HCT116 (cell line): Measurements from ENCODE around the gene PSME4. TPM values are rescaled to one million over a fixed set of nuclear protein-coding genes. Genes with fewer than 3 reads are reported as not detected.

Experiments
- ATAC-seq: fragments of 200-7000 bp; cut with Tn5 transposase; 2 replicates; pipeline ENCODE4 v1.9.1; 2020; ENCODE audit warnings: mild to moderate bottlenecking, moderate library complexity
- BruUV-seq: library from RNA; stranded (reverse); fragments of 400-500 nt; replicated peaks from 2 replicates; lab custom pipeline; 2021; lab: Mats Ljungman, UMichigan
- CTCF ChIA-PET: fragments of 300-600 bp; sonication (Branson Sonifier 250); formaldehyde crosslinking; loops from one replicate; lab custom pipeline; 2021; ENCODE audit warnings: antibody characterized with exemption; lab: Charles Lee
- POLR2A ChIA-PET: fragments of 300-600, 350-600 bp; sonication (Branson Sonifier 250); formaldehyde crosslinking; loops from one replicate; lab custom pipeline; 2021; ENCODE audit warnings: antibody characterized with exemption; lab: Charles Lee
- RAD21 ChIA-PET, 2 experiments: fragments of 300-600 bp; sonication (Branson Sonifier 250); formaldehyde crosslinking; loops; one replicate each; lab custom pipeline; 2023; ENCODE audit warnings: low total read pairs in 2 of 2; ENCODE audit not compliant: uncharacterized antibody in 2 of 2, unreplicated experiment in 2 of 2, low non-redundant PET in 1 of 2; lab: Charles Lee
- DNase-seq: peaks from one replicate; pipeline ENCODE4 v3.0.0-alpha.2; 2010; ENCODE audit warnings: low read depth, low spot score
- H2AFZ ChIP-seq: fragments of 200-600 bp; shearing (Covaris generic), sonication (generic); 2 replicates; pipeline ENCODE4 v1.6.1; 2017; ENCODE audit warnings: low read depth, mixed run types, mixed read lengths, antibody characterized with exemption, low read length; ENCODE audit not compliant: poor library complexity, severe bottlenecking
- H3K27ac ChIP-seq: 2 replicates; pipeline ENCODE4 v1.5.1; 2012; ENCODE audit warnings: low read depth, low read length
- H3K27me3 ChIP-seq: fragments of 200-600 bp; sonication (generic); 2 replicates; pipeline ENCODE4 v1.6.1; 2016; ENCODE audit warnings: mixed run types, low read length, mixed read lengths; ENCODE audit not compliant: insufficient read depth
- H3K36me3 ChIP-seq, 2 experiments: fragments of 200-500 bp in 1 of 2; fragments of 200-600 bp in 1 of 2; sonication (Bioruptor generic) in 1 of 2; sonication (generic) in 1 of 2; 2 replicates each; pipeline versions ENCODE4 v1.5.1 to v1.6.1; 2014 to 2016; ENCODE audit warnings: low read length in 2 of 2, inconsistent platforms in 1 of 2, mixed read lengths in 1 of 2, mixed run types in 1 of 2; ENCODE audit not compliant: insufficient read depth in 2 of 2, control insufficient read depth in 1 of 2
- H3K4me1 ChIP-seq, 2 experiments: fragments of 200-600 bp in 1 of 2; sonication (generic) in 1 of 2; 2 replicates each; pipeline versions ENCODE4 v1.5.1 to v1.6.1; 2012 to 2017; ENCODE audit warnings: low read length in 2 of 2, inconsistent platforms in 1 of 2, mild to moderate bottlenecking in 1 of 2, mixed read lengths in 1 of 2, mixed run types in 1 of 2, moderate library complexity in 1 of 2; ENCODE audit not compliant: insufficient read depth in 2 of 2, control insufficient read depth in 1 of 2
- H3K4me2 ChIP-seq: fragments of 200-600 bp; sonication (generic); 2 replicates; pipeline ENCODE4 v1.6.1; 2017; ENCODE audit warnings: mixed run types, low read length, mixed read lengths
- H3K4me3 ChIP-seq, 2 experiments: fragments of 200-600 bp in 1 of 2; sonication (generic) in 1 of 2; replicated peaks in 1 of 2; 2 replicates each; pipeline ENCODE4 v1.5.1; 2011 to 2016; ENCODE audit warnings: low read length in 2 of 2, control low read depth in 1 of 2, low read depth in 1 of 2, mild to moderate bottlenecking in 1 of 2, mixed read lengths in 1 of 2, mixed run types in 1 of 2
- H3K79me2 ChIP-seq: fragments of 200-600 bp; sonication (generic); 2 replicates; pipeline ENCODE4 v1.6.1; 2017; ENCODE audit warnings: mild to moderate bottlenecking, mixed run types, low read length, moderate library complexity, mixed read lengths; ENCODE audit not compliant: insufficient read depth
- H3K9ac ChIP-seq: fragments of 200-600 bp; sonication (generic); 2 replicates; pipeline ENCODE4 v1.6.1; 2016; ENCODE audit warnings: low read length, mixed read lengths
- H3K9me2 ChIP-seq: fragments of 200-600 bp; sonication (generic), shearing (Covaris generic); 2 replicates; pipeline ENCODE4 v1.6.1; 2017; ENCODE audit warnings: mixed run types, mild to moderate bottlenecking, moderate library complexity; ENCODE audit not compliant: insufficient read depth
- H3K9me3 ChIP-seq, 2 experiments: fragments of 200-500 bp in 1 of 2; fragments of 200-600 bp in 1 of 2; sonication (Bioruptor generic) in 1 of 2; sonication (generic) in 1 of 2; 2 replicates each; pipeline ENCODE4 v1.6.1; 2014 to 2017; ENCODE audit warnings: low read length in 2 of 2, mixed read lengths in 2 of 2, inconsistent platforms in 1 of 2, low read depth in 1 of 2, mild to moderate bottlenecking in 1 of 2, mixed run types in 1 of 2, moderate library complexity in 1 of 2; ENCODE audit not compliant: control insufficient read depth in 1 of 2, insufficient read depth in 1 of 2
- H4K20me1 ChIP-seq: fragments of 200-600 bp; sonication (generic), shearing (Covaris generic); 2 replicates; pipeline ENCODE4 v1.6.1; 2017; ENCODE audit warnings: mixed run types, mild to moderate bottlenecking, moderate library complexity; ENCODE audit not compliant: insufficient read depth
- CEBPB ChIP-seq: IDR thresholded peaks from 2 replicates; pipeline ENCODE4 v1.6.1; 2012; ENCODE audit warnings: low read depth
- EGR1 ChIP-seq: IDR thresholded peaks from 2 replicates; pipeline ENCODE4 v1.6.1; 2012; ENCODE audit warnings: low read depth
- ELF1 ChIP-seq: IDR thresholded peaks from 2 replicates; pipeline ENCODE4 v1.6.1; 2012; ENCODE audit warnings: low read depth, borderline replicate concordance
- EZH2 ChIP-seq: fragments of 200-600 bp; sonication (generic); IDR thresholded peaks from 2 replicates; pipeline ENCODE4 v1.6.1; 2017; ENCODE audit warnings: antibody characterized with exemption, mixed run types
- FOSL1 ChIP-seq: IDR thresholded peaks from 2 replicates; pipeline ENCODE4 v1.6.1; 2012; ENCODE audit warnings: low read depth
- POLR2A ChIP-seq: IDR thresholded peaks from 2 replicates; pipeline ENCODE4 v1.7.0; 2011; ENCODE audit warnings: borderline replicate concordance; ENCODE audit not compliant: insufficient read depth, insufficient read length; ENCODE audit errors: extremely low read depth
- RAD21 ChIP-seq: IDR thresholded peaks from 2 replicates; pipeline ENCODE4 v1.6.1; 2012; ENCODE audit warnings: low read depth, mild to moderate bottlenecking
- SRF ChIP-seq: IDR thresholded peaks from 2 replicates; pipeline ENCODE4 v1.6.1; 2012; ENCODE audit warnings: low read depth
- YY1 ChIP-seq: IDR thresholded peaks from 2 replicates; pipeline ENCODE4 v1.6.1; 2011; ENCODE audit warnings: low read length, low read depth, moderate library complexity, mild to moderate bottlenecking; ENCODE audit not compliant: insufficient replicate concordance; ENCODE audit errors: extremely low read depth
- ZFX ChIP-seq: fragments of 450-650 bp; IDR thresholded peaks from 2 replicates; pipeline ENCODE4 v1.6.1; 2017
- intact Hi-C: fragments of 100-400 bp; cut with micrococcal nuclease; formaldehyde crosslinking; loops from 2 replicates; pipeline ENCODE4 v1.10.0; 2022
- total RNA-seq: library from RNA; stranded (reverse); gene quantifications from one replicate; pipeline ENCODE4 v1.2.1, GENCODE V29; 2021; ENCODE audit not compliant: unreplicated experiment
- TF ChIP-seq, protein P1 (sequence below): IDR thresholded peaks from 2 replicates; pipeline ENCODE4 v1.6.1; 2012
- TF ChIP-seq, protein P2 (sequence below): IDR thresholded peaks from 2 replicates; pipeline ENCODE4 v1.6.1; 2012; ENCODE audit warnings: low read depth
- TF ChIP-seq, protein P3 (sequence below): IDR thresholded peaks from 2 replicates; pipeline ENCODE4 v1.6.1; 2012

The PSME4 gene
- total RNA-seq, 1 experiment from 2014 or later = 53.2 TPM

- no peak overlapping the region for H3K4me2 ChIP-seq
- H3K27me3 ChIP-seq = no peaks in the 10 kb centered on the region
- TF ChIP-seq RAD21 (no peak), EGR1 (no peak), ELF1 (no peak), POLR2A (no peak), YY1 (no peak), CEBPB (no peak), ZFX (no peak), FOSL1 (no peak), SRF (no peak), EZH2 (no peak)
- TF ChIP-seq, protein P1, sequence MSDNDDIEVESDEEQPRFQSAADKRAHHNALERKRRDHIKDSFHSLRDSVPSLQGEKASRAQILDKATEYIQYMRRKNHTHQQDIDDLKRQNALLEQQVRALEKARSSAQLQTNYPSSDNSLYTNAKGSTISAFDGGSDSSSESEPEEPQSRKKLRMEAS = no peak
- TF ChIP-seq, protein P2, sequence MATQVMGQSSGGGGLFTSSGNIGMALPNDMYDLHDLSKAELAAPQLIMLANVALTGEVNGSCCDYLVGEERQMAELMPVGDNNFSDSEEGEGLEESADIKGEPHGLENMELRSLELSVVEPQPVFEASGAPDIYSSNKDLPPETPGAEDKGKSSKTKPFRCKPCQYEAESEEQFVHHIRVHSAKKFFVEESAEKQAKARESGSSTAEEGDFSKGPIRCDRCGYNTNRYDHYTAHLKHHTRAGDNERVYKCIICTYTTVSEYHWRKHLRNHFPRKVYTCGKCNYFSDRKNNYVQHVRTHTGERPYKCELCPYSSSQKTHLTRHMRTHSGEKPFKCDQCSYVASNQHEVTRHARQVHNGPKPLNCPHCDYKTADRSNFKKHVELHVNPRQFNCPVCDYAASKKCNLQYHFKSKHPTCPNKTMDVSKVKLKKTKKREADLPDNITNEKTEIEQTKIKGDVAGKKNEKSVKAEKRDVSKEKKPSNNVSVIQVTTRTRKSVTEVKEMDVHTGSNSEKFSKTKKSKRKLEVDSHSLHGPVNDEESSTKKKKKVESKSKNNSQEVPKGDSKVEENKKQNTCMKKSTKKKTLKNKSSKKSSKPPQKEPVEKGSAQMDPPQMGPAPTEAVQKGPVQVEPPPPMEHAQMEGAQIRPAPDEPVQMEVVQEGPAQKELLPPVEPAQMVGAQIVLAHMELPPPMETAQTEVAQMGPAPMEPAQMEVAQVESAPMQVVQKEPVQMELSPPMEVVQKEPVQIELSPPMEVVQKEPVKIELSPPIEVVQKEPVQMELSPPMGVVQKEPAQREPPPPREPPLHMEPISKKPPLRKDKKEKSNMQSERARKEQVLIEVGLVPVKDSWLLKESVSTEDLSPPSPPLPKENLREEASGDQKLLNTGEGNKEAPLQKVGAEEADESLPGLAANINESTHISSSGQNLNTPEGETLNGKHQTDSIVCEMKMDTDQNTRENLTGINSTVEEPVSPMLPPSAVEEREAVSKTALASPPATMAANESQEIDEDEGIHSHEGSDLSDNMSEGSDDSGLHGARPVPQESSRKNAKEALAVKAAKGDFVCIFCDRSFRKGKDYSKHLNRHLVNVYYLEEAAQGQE = no peak
- TF ChIP-seq, protein P3, sequence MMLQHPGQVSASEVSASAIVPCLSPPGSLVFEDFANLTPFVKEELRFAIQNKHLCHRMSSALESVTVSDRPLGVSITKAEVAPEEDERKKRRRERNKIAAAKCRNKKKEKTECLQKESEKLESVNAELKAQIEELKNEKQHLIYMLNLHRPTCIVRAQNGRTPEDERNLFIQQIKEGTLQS = no peak
- TF ChIP-seq, all 23 proteins: peak for 0
- Histone ChIP-seq H3K79me2 (no peaks in the 10 kb centered on the region), H3K4me1 (no peaks in the 10 kb centered on the region), H3K27ac (no peak overlapping the region), H4K20me1 (no peaks in the 10 kb centered on the region), H3K9me3 (no peaks in the 10 kb centered on the region), H3K36me3 (no peaks in the 10 kb centered on the region), H3K9ac (no peak overlapping the region), H2AFZ (no peak overlapping the region), H3K4me3 (no peak overlapping the region), H3K9me2 (no peaks in the 10 kb centered on the region)
- ChIA-PET POLR2A (no interaction called here), RAD21 (no interaction called here), CTCF (no interaction called here)
- no peak for ATAC-seq
- BruUV-seq = no TSS peak
- no peak for DNase-seq
- intact Hi-C loops = no loop called here
Measured at GRCh38 chr2:53826587-53827397, 144.0 kb downstream of the PSME4 start.
